ENCODE measurements around the gene SH3GL3.

SH3GL3 gene

GRCh38 chr15:83612898-83613635 is 165.9 kb downstream of the SH3GL3 start:
- TF ChIP-seq REST (IDR thresholded peaks at IDR 0.05; ENCODE audit: low read depth) = no peak
- TF ChIP-seq FOXM1 (IDR thresholded peaks at IDR 0.05; ENCODE audit: borderline replicate concordance, low read depth) = no peak
- TF ChIP-seq RAD21 (IDR thresholded peaks at IDR 0.05; ENCODE audit: low read depth) = no peak
- no peak for TF ChIP-seq CREB1 (IDR thresholded peaks at IDR 0.05; ENCODE audit: low read depth)
- no peak for TF ChIP-seq EP300 (IDR thresholded peaks at IDR 0.05; ENCODE audit: borderline replicate concordance)
- TF ChIP-seq EGR1 (IDR thresholded peaks at IDR 0.05) = no peak
- no peak for TF ChIP-seq TCF12 (IDR thresholded peaks at IDR 0.05; ENCODE audit: low read depth)
- TF ChIP-seq USF1 (IDR thresholded peaks at IDR 0.05) = no peak
- TF ChIP-seq TAF1 (IDR thresholded peaks at IDR 0.05; ENCODE audit: low read depth) = no peak

DNA sequence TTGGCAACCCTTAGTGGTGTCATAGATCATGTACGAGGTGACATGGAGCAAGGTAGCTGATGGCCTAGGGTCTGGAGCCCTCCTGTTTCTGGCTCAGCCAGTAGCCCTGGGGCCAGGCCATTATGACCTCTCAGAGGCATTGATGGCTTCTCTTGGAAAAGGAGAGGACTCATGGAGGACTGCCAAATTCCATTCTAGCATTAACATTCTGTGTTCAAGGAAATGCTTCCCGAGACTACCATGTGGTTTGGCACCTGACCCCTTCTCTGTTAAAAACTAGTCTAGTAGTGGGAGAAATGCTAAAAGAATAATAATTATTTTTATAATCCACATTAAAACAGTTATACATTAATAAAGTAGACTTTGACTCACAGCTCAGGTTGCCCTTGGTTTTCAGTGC is 166.6 kb downstream of the SH3GL3 start:
- no peak for TF ChIP-seq TEAD4 (IDR thresholded peaks at IDR 0.05)
- TF ChIP-seq CREB1 (IDR thresholded peaks at IDR 0.05; ENCODE audit: low read depth) = no peak
- TF ChIP-seq RAD21 (IDR thresholded peaks at IDR 0.05; ENCODE audit: low read depth) = no peak
- no peak for TF ChIP-seq TAF1 (IDR thresholded peaks at IDR 0.05; ENCODE audit: low read depth)
- no peak for TF ChIP-seq YY1 (IDR thresholded peaks at IDR 0.05; ENCODE audit: low read depth)
- no peak for TF ChIP-seq ZBTB7A (IDR thresholded peaks at IDR 0.05; ENCODE audit: low read depth)
- no peak for TF ChIP-seq EGR1 (IDR thresholded peaks at IDR 0.05)
- no peak for TF ChIP-seq CEBPB (IDR thresholded peaks at IDR 0.05)
- no peak for TF ChIP-seq TCF12 (IDR thresholded peaks at IDR 0.05; ENCODE audit: low read depth)
- TF ChIP-seq EP300 (IDR thresholded peaks at IDR 0.05; ENCODE audit: borderline replicate concordance) = no peak
- TF ChIP-seq NFIC (IDR thresholded peaks at IDR 0.05) = no peak
- no peak for TF ChIP-seq FOXM1 (IDR thresholded peaks at IDR 0.05; ENCODE audit: borderline replicate concordance, low read depth)

DNA sequence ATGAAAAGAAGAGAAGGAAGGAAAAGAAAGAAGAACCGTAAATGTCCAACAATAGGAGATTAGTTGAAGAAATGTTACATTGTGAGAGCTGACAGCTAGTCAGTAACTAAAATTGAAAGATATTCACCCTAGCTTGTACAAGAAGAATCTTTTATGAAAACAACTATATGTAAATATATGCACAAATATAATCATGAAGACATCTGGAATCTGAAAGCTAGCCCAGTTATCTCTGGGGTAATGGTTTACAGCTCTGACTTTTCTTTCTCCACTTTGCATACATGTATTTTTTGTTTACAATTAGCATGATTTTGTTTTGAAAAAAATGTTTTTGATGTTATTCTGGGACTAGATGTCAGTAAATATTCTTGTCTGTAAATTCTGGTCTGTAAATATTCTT is 169.7 kb downstream of the SH3GL3 start:
- TF ChIP-seq CREB1 (IDR thresholded peaks at IDR 0.05; ENCODE audit: low read depth) (no peak), REST (IDR thresholded peaks at IDR 0.05; ENCODE audit: low read depth) (no peak), EP300 (IDR thresholded peaks at IDR 0.05; ENCODE audit: borderline replicate concordance) (no peak), RAD21 (IDR thresholded peaks at IDR 0.05; ENCODE audit: low read depth) (no peak), TAF1 (IDR thresholded peaks at IDR 0.05; ENCODE audit: low read depth) (no peak), USF1 (IDR thresholded peaks at IDR 0.05) (no peak), TEAD4 (IDR thresholded peaks at IDR 0.05) (no peak), YY1 (IDR thresholded peaks at IDR 0.05; ENCODE audit: low read depth) (no peak), ZBTB7A (IDR thresholded peaks at IDR 0.05; ENCODE audit: low read depth) (no peak), TCF12 (IDR thresholded peaks at IDR 0.05; ENCODE audit: low read depth) (no peak)

DNA sequence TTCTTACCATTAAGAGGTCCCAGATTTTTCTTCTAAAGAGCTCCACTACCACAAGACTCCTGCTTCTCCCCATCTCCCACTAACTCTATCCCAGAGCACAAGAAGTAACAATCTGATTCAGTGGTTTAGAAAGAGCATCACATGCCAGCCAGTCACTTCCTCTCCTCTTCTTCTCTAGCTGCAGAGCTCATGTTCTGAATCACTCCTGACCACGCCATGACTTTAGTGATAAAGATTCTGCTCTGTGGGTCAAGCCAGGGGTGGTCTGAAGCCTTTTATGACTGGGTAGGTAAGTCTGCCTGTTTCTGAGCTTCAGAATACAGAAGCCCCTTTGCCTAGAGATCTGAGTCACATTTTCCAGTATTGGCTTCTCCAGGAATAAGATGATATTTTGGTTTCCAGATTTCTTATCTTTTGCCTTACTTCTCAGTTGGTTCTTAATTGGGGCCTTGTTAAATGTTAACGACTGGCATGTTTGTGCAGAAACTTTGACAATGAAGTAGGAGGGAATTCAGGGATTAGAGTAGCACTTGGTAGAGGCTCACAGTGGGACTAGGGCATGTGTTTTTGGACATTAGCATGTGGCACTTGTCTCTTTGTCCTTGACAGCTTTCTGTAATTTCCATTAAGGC is 179.1 kb downstream of the SH3GL3 start:
- TF ChIP-seq REST (IDR thresholded peaks at IDR 0.05; ENCODE audit: low read depth) = no peak
- no peak for TF ChIP-seq RAD21 (IDR thresholded peaks at IDR 0.05; ENCODE audit: low read depth)
- TF ChIP-seq TEAD4 (IDR thresholded peaks at IDR 0.05) = no peak
- TF ChIP-seq TCF12 (IDR thresholded peaks at IDR 0.05; ENCODE audit: low read depth) = no peak
- TF ChIP-seq FOXM1 (IDR thresholded peaks at IDR 0.05; ENCODE audit: borderline replicate concordance, low read depth) = no peak
- TF ChIP-seq CREB1 (IDR thresholded peaks at IDR 0.05; ENCODE audit: low read depth) = no peak
- TF ChIP-seq, protein P1, sequence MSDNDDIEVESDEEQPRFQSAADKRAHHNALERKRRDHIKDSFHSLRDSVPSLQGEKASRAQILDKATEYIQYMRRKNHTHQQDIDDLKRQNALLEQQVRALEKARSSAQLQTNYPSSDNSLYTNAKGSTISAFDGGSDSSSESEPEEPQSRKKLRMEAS (IDR thresholded peaks at IDR 0.05) = no peak
- no peak for TF ChIP-seq EGR1 (IDR thresholded peaks at IDR 0.05)
- TF ChIP-seq YY1 (IDR thresholded peaks at IDR 0.05; ENCODE audit: low read depth) = no peak

Data from Ishikawa (cell line).